ENCODE measurements around the gene FRMPD3.
A peak's percentile ranks its signal among the peaks of the same experiment; 100 is the strongest.

- TF ChIP-seq CTCF (IDR thresholded peaks at IDR 0.05) (peak; percentile 66), EZH2 (IDR thresholded peaks at IDR 0.05) (no peak)
Measured at GRCh38 chrX:107450823-107451509, 1.5 kb downstream of the FRMPD3 start.
